Ishikawa (cell line): ENCODE measurements around the gene CAST.

Source experiments
- EGR1 ChIP-seq: IDR thresholded peaks from 2 replicates; pipeline ENCODE4 v1.6.1; 2012
- FOXM1 ChIP-seq: IDR thresholded peaks from 2 replicates; pipeline ENCODE4 v1.6.1; 2012; ENCODE audit warnings: low read depth, borderline replicate concordance
- TAF1 ChIP-seq: IDR thresholded peaks from 2 replicates; pipeline ENCODE4 v1.6.1; 2012; ENCODE audit warnings: low read depth, mild to moderate bottlenecking
- YY1 ChIP-seq: IDR thresholded peaks from 2 replicates; pipeline ENCODE4 v1.6.1; 2012; ENCODE audit warnings: low read depth

DNA sequence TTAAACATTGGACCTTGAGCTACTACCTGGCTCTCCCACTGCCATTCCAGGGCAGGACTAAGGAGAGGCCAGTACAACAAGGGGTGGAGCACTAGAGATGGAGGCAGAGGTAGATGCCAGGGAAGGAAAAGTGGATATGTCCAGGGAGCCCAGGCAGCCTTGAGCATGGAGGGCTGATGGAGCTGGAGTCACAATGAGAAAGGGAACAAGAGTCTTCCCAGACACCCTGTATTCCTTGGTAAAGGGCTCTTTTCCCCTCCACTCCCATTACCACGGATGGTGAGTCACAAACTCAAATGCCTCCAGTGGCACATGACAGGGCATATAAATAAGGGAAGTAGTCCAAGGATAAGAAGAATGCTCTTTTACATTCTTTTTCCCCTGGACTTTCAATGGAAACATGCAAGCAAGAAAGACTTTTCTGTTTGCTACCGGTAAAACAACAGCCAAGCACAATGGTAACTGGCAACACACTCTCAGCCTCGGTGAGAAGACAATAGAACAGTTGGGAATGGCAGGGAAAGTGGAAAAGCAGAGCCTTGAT, 128.9 kb downstream of the CAST start:
- TF ChIP-seq EGR1 = no peak
- no peak for TF ChIP-seq FOXM1
- no peak for TF ChIP-seq YY1
- no peak for TF ChIP-seq TAF1
